Germinal center (tissue), 1 donor: ENCODE measurements around the gene SUGCT.
A peak's percentile ranks its signal among the peaks of the same experiment; 100 is the strongest.
"Not testable (repeated sequence)": the region's sequence is repeated elsewhere in the genome, so short reads cannot be mapped to it uniquely, and the experiment has no call there.

ENCODE experiments used
- DNase-seq: peaks from one replicate; pipeline ENCODE4 v3.0.0; 2012; ENCODE audit warnings: mixed read lengths, low spot score

SUGCT gene

GRCh38 chr7:40580776-40581175 is 446.0 kb downstream of the SUGCT start:
- DNase-seq = no peak

DNA sequence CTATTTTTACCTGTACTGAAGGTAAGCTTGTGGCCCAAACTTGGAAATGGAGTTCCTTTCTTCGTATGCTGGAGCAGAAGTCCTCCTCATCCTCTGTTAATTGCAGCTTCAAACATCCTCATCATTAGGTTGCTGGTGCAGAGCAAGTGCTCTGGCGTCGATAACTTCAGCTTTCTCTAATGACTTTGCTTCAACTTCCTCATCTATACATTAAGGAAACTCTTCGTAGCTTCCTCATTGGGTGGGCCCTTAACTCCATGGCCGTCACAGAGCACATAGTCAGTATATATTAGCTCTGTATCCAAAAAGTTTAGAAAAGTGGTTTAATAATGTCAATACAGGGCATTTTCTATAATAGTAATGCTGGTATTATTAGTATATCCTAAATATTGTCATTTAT is 447.7 kb downstream of the SUGCT start:
- no peak for DNase-seq

DNA sequence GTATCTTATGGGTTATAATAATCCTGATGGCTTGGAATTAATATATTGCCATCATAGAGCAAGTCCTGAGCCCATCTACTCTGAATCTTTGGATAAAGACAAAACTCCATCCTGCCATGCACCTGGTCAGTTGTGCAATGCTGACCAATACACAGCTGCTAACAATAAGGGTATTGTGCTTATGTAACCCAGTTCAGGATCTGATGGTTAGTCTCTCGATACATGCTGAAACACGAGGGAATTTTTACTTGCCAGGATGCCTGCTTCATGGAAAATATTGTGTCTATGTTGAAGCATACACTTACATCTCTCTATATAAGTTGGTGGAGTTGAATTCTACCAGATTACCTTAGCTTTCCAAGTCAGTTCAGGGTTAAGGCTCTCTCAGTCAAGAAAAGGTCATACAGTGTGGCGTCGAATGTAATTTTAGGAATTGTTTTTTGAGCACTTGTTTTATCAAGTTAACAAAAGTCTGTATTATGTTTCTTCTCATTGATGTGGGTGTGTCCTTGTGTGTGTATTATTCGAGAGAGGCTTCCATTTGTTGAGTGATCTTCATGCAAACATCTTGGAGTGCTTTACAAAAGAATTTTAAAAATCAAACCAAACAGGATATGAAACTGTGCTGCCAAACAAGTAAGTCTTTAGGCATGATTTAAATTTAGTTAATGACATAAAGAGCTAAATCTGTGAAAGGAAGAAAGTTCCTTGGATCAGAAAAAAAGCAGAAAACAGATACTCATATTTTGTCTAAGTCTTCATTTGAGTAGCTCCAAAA is 449.1 kb downstream of the SUGCT start:
- no peak for DNase-seq

GRCh38 chr7:40584667-40585433 is 450.0 kb downstream of the SUGCT start:
- DNase-seq = no peak

GRCh38 chr7:40586197-40586596 is 451.4 kb downstream of the SUGCT start:
- no peak for DNase-seq

- DNase-seq = no peak
Measured at GRCh38 chr7:40587419-40587818, 452.6 kb downstream of the SUGCT start.

DNA sequence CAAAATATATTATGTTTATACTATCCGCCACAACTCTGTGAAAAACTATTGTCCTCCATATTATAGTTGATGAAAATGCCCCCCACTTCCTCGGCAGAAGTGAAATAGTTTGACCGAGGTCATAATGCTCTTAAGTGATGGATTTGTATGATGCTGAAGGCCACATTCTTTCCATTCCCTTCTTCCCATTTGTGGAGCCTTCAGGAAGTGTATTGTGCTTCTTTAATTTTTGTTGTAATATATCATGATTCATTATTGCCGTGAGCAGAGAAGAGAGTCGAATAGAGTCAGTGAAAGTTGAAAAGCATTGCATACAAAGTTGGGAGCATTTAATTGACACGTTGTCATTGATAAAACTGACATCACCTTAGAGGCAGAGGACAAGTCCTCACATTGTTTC is 460.3 kb downstream of the SUGCT start:
- DNase-seq = no peak

GRCh38 chr7:40595832-40596231 is 461.0 kb downstream of the SUGCT start:
- no peak for DNase-seq

- DNase-seq = no peak
Measured at GRCh38 chr7:40597517-40597916, 462.7 kb downstream of the SUGCT start.

DNA sequence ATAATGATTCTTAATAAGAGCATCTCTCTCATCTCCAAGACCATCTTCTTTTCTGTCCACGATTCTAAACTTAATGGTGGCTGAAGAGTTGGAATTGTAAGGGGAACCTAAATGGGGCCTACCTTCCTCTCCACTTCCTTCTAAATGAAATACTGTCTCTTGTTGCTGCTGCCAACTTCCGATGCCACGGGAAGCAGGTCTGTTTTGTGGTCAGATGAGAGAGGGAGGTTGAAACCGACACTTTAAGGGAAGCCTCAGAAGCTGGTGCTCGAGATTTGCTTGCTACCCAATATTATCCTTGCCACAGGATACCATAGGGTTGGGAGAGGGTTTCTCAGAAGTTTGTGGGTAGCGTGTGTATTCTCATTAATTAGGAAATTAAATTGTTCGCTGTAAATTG is 464.1 kb downstream of the SUGCT start:
- DNase-seq = no peak

DNA sequence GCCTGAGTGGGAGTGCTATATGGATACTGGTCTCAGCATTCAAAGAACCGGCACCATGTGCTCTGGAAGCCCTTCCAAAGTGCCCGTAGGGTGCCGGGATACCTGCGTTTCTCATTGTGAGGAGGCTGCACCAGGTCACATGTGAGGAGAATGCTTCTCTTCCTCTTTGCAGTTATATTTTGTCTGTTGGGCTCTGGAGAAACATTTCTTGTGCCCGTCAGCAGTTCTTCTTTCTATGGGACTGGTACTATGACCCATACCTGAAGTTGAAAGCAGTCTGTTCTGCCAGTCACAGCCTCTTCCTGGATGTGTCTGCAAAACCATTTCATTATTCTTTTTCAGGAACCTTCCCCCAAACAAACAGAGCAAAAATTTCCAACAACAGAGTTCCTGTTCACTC is 465.0 kb downstream of the SUGCT start:
- no peak for DNase-seq

GRCh38 chr7:40602351-40602750 is 467.5 kb downstream of the SUGCT start:
- DNase-seq = not testable (repeated sequence)

DNA sequence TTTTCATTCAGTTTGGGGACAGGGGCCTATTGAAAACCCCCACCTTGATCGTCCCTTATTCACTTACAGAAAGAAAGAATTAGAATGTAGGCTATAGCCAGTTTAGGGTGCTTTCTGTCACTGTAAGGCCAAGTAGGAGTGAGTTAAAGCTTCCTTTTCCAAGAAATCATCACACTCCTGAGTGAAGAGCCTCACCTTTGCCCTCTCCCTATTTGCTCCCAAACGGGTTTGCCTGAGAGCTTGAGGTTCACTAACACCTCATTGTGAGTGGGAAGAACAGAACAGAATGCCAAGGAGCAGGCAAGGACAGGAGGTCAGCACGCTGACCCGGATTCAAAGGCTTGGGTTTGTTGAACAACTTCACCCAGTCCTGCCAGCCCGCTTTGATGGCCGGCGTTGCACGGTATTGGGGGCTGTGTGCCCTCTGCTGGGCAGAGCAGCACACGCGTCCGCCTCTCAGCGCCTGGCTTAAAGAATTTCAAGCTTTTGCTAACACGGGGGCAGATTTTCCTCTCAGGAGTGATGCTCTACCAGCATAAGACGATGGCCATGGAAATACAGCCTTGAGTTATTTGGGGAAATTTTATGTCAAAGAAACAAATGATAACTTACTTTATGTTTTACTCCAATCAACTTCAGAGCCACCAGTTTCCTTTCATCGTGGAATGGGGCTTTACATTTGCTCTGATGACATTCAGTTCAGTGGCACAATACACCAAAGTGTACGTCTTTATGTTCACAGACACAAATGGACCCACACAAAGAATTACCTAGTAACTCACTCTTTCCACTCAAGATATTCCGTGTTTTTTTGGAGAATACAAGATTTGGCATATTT is 470.0 kb downstream of the SUGCT start:
- DNase-seq = peak; percentile 44

DNA sequence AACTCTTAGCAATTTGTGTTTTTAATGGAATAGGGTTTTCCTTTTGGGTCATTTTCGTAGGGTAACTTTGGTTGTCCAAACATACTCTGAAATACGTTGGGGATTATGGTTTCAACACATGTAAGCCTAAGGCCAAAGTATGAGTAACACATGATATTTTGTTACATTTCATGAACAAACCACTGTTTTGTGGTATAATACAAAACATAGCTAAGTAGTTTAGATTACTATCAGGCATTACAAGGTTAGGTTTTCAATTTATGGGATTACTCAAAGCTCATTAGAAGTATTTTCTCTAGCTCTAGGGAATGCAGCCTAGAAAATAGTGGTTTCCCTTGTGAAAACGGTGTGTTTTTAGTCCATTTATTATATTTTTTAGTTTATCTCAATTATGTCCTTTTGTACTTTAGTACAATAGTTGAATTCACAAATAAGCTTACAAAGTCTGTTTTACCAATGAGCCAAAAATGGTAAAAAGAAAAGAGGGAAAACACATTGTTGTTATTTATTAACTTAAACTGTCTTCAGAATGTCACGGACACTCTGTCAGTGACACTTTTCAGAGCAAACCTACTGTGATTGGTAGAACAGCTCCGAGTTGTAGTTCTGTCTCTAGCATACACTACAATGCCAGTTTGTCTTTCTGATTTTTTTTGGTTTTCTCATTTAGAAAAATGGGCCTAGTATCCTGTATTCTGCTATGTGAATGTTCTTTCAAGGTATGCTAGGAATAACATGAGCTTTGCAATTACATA is 473.7 kb downstream of the SUGCT start:
- DNase-seq = no peak

GRCh38 chr7:40610461-40610860 is 475.7 kb downstream of the SUGCT start:
- DNase-seq = no peak

- DNase-seq = no peak
Measured at GRCh38 chr7:40611095-40611871, 476.5 kb downstream of the SUGCT start.

- DNase-seq = no peak
Measured at GRCh38 chr7:40612298-40612697, 477.5 kb downstream of the SUGCT start.

- no peak for DNase-seq
Measured at GRCh38 chr7:40619647-40620046, 484.8 kb downstream of the SUGCT start.

DNA sequence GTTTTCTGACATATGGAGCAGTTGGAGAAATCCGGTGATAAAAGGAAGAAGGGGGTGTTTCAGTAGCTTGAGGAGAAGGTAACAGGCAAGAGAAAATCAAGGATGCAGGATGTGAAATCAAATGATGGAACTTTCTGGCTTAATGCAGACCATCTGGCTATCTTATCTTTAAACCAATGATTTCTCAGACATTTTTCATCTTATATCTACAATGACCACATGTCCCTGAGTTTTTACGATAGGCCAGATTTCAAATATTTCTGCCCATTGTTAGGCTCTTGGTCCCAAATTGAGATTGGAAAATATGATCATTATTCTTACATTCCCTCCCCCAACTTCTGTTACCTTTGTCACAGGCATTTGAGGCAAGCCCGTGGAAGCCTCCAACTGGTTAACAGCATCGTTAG is 486.8 kb downstream of the SUGCT start:
- no peak for DNase-seq

DNA sequence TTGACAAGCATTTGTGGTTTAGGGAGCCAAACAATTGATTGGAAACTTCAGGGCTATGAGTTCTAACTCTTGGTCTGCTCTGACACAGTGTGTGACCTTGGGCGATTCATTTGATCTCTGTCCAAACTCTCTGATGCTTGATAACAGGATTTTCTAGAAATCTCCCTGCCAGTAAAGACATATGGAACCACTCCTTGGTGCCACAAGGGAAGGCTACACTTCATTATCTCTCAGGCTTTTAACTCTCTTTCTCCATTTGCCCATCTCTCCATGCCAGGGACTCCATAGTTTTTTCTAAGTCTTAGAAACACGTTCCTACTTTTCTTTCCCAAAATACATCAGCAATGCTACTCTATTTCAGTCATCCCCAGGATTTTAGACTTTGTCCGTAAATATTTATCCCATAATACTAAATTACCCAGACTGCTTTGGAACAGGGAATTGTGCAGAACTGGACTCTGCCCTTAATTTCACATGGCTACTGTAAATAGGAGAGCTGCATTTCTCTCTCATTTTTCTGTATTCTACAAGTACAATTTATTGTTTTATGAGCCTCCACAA is 488.2 kb downstream of the SUGCT start:
- DNase-seq = no peak

GRCh38 chr7:40623863-40624262 is 489.1 kb downstream of the SUGCT start:
- no peak for DNase-seq
